ENCODE measurements around the gene PDZD2.

PDZD2 gene

DNA sequence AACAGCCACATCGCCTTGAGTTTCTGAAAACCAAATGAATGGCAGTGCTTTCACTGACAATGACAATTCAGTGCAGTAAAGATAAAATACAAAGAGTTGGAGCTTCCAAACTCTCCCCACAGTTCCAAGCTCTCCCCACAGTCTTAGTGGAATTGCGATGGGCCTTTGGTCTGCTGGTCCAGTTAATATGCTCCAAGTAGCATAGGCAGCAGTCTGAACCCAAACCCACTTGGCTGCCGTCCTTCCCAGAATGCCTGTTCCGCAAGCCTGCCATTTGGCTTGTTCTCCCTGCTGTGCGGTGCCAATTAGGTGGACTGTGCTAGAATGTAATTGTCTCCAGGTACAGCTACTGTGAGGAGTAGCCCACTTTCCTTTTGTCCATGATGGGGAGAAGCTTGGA is 285.1 kb downstream of the PDZD2 start:
- H3K9me3 ChIP-seq: no peaks in the 10 kb centered on the region
- no peak for TF ChIP-seq CTCF (IDR thresholded peaks at IDR 0.05)
- no peak overlapping the region for H3K4me3 ChIP-seq (ENCODE audit: low read depth in 1 of 2, low read length in 1 of 2)
- no peaks in the 10 kb centered on the region for H3K27me3 ChIP-seq
- H3K36me3 ChIP-seq: no peaks in the 10 kb centered on the region
- H3K4me1 ChIP-seq (ENCODE audit: control insufficient read depth in 1 of 2, insufficient read depth in 1 of 2, low read depth in 1 of 2, low read length in 1 of 2): peaks cover 0 to 3% of the 10 kb centered on the region in 2 experiments
- no peak overlapping the region for H3K27ac ChIP-seq

DNA sequence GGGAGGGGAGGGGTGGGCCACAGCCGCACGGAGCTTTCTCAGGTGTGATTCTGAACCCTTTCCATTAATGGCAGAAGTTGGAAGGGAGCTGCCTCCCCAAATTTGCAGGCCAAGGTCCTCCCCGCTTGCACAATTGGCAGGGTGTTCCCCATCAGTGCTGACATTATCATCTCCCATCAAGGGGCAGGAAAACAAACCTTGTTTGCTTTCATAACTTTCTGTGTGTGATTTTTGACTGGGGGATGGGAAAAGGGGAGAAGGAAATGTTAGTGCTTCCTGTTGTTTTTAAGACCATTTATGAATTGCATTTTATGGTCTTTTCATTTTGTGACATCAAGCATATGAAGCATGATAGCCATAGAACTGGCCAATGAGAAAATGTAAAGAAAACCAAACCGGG is 292.9 kb downstream of the PDZD2 start:
- Histone ChIP-seq H3K27ac (no peak overlapping the region), H3K4me1 (ENCODE audit: control insufficient read depth in 1 of 2, insufficient read depth in 1 of 2, low read depth in 1 of 2, low read length in 1 of 2) (no peaks in the 10 kb centered on the region), H3K4me3 (ENCODE audit: low read depth in 1 of 2, low read length in 1 of 2) (no peak overlapping the region), H3K27me3 (no peaks in the 10 kb centered on the region), H3K9me3 (no peaks in the 10 kb centered on the region), H3K36me3 (no peaks in the 10 kb centered on the region)
- TF ChIP-seq CTCF (IDR thresholded peaks at IDR 0.05): no peak

- Histone ChIP-seq H3K27ac (no peak overlapping the region), H3K27me3 (no peaks in the 10 kb centered on the region), H3K4me3 (ENCODE audit: low read depth in 1 of 2, low read length in 1 of 2) (no peak overlapping the region), H3K36me3 (no peaks in the 10 kb centered on the region), H3K4me1 (ENCODE audit: control insufficient read depth in 1 of 2, insufficient read depth in 1 of 2, low read depth in 1 of 2, low read length in 1 of 2) (peaks cover 0 to 5% of the 10 kb centered on the region in 2 experiments), H3K9me3 (no peaks in the 10 kb centered on the region)
- TF ChIP-seq CTCF (IDR thresholded peaks at IDR 0.05): no peak
These were observed 295.2 kb downstream of the PDZD2 start for GRCh38 chr5:31934156-31934555.

- peaks cover 0 to 8% of the 10 kb centered on the region in 2 experiments for H3K4me1 ChIP-seq (ENCODE audit: control insufficient read depth in 1 of 2, insufficient read depth in 1 of 2, low read depth in 1 of 2, low read length in 1 of 2)
- H3K36me3 ChIP-seq: no peaks in the 10 kb centered on the region
- H3K9me3 ChIP-seq: no peaks in the 10 kb centered on the region
- no peak for TF ChIP-seq CTCF (IDR thresholded peaks at IDR 0.05)
- no peak overlapping the region for H3K27ac ChIP-seq
- no peak overlapping the region for H3K4me3 ChIP-seq (ENCODE audit: low read depth in 1 of 2, low read length in 1 of 2)
- no peaks in the 10 kb centered on the region for H3K27me3 ChIP-seq
These were observed 296.8 kb downstream of the PDZD2 start for GRCh38 chr5:31935496-31936369.

DNA sequence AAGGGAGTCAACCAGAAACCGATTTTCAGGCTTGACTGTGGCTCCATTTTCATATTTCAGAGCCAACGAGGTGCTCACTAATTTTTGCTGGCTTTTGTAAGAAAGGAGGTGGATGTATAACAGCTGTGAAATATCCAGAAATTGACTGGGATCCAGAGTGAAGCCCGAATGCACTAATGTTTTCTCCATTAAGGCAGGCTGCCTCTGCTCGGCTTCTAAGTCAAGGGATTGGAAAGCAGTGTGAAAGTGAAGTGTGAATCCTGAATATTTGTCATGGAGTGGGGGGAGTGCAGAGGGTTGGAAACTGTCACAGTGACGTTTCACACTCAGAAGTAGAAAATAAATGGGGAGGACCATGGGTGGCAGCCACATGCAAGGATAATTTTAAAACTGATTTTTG is 297.8 kb downstream of the PDZD2 start:
- H3K9me3 ChIP-seq: no peaks in the 10 kb centered on the region
- H3K4me3 ChIP-seq (ENCODE audit: low read depth in 1 of 2, low read length in 1 of 2): no peak overlapping the region
- H3K36me3 ChIP-seq: no peaks in the 10 kb centered on the region
- peaks cover 0 to 8% of the 10 kb centered on the region in 2 experiments for H3K4me1 ChIP-seq (ENCODE audit: control insufficient read depth in 1 of 2, insufficient read depth in 1 of 2, low read depth in 1 of 2, low read length in 1 of 2)
- H3K27me3 ChIP-seq: no peaks in the 10 kb centered on the region
- no peak for TF ChIP-seq CTCF (IDR thresholded peaks at IDR 0.05)
- H3K27ac ChIP-seq: no peak overlapping the region

Measured in neutrophil (primary cell).